Adrenal gland (tissue), 5 donors: ENCODE results near the gene THAP4.

ENCODE experiments used
- CTCF ChIP-seq, 6 experiments: fragments of 450-650 bp in 4 of 6; fragments of 200-600 bp in 2 of 6; sonication (generic) in 1 of 6; IDR thresholded peaks; 1 replicate in 5 of 6; 2 replicates in 1 of 6; pipeline versions ENCODE4 v1.5.1 to v1.8.0; 2016 to 2021; ENCODE audit warnings: antibody characterized with exemption in 6 of 6, mild to moderate bottlenecking in 2 of 6, moderate library complexity in 1 of 6
- POLR2A ChIP-seq, 2 donors: fragments of 450-650 bp; IDR thresholded peaks; one replicate each; pipeline ENCODE4 v1.6.1; 2017; ENCODE audit warnings: antibody characterized with exemption in 2 of 2, mild to moderate bottlenecking in 2 of 2, moderate library complexity in 1 of 2
- donor health status: DM: no; HTN: no; CAD: no.

DNA sequence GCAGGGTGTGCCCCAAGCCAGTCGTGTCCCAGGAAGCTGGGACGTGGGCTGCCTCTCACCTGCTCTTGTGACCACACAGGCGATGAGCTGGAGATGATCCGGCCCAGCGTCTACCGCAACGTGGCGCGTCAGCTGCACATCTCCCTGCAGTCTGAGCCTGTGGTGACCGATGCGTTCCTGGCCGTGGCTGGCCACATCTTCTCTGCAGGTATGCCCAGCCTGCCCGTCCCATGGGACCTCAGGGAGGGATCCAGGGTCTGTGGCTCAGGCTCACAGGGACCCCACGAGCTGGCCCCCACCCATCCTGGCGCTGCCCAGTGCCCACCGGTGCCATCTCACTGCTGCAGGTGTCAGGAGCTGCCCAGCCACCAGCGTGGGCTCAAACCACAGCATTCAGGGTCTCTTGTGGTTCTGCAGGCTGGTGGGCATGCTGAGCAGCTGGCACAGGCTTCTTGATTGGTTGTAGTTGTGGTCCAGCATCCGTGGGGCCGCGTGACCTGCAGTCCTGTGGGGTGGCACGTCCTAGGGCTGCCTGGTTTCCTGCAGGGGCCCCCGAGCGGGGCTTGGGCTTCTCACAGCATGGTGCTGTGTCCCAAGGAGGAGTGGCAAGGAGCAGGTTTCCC lies 74.6 kb downstream of the THAP4 start:
- TF ChIP-seq CTCF (IDR thresholded peaks at IDR 0.05) (no peak), POLR2A (IDR thresholded peaks at IDR 0.05) (no peak)
